Caco-2 (cell line): ENCODE measurements around the gene NSDHL. TPM values are rescaled to one million over a fixed set of nuclear protein-coding genes. Genes with fewer than 3 reads are reported as not detected.

ENCODE experiments used
- BruUV-seq: library from RNA; stranded (reverse); fragments of 400-500 nt; replicated peaks from 2 replicates; lab custom pipeline; 2021; lab: Mats Ljungman, UMichigan
- CTCF ChIA-PET: fragments of 300-600 bp; sonication (Branson Sonifier 250); formaldehyde crosslinking; loops from one replicate; lab custom pipeline; 2022; ENCODE audit warnings: antibody characterized with exemption; lab: Charles Lee
- POLR2A ChIA-PET: fragments of 300-600 bp; sonication (Branson Sonifier 250); formaldehyde crosslinking; loops from one replicate; lab custom pipeline; 2022; ENCODE audit warnings: antibody characterized with exemption; lab: Charles Lee
- DNase-seq, 2 experiments: peaks; one replicate each; pipeline versions ENCODE4 v3.0.0 to v3.0.0-alpha.2; 2020 to 2022
- H3K27me3 ChIP-seq: replicated peaks from 2 replicates; pipeline ENCODE4 v1.6.0; 2011; ENCODE audit warnings: low read length; ENCODE audit not compliant: control insufficient read depth, insufficient read depth
- H3K36me3 ChIP-seq: 2 replicates; pipeline ENCODE4 v1.5.1; 2011; ENCODE audit warnings: low read length; ENCODE audit not compliant: control insufficient read depth, insufficient read depth
- H3K4me1 ChIP-seq: fragments of 250-450 bp; sonication (Bioruptor Pico); 2 replicates; pipeline ENCODE4 v1.5.1; 2020; ENCODE audit warnings: mild to moderate bottlenecking
- H3K4me3 ChIP-seq: 2 replicates; pipeline ENCODE4 v1.5.1; 2011; ENCODE audit warnings: low read depth, mild to moderate bottlenecking, control low read depth, low read length
- H3K9me3 ChIP-seq: fragments of 250-450 bp; sonication (Bioruptor Pico); 2 replicates; pipeline ENCODE4 v1.5.1; 2020; ENCODE audit warnings: mild to moderate bottlenecking, moderate library complexity
- H3K27ac Mint-ChIP-seq: one replicate; pipeline ENCODE4 v1.8.0; 2022; ENCODE audit warnings: mixed read lengths; ENCODE audit not compliant: unreplicated experiment
- H3K27me3 Mint-ChIP-seq: one replicate; pipeline ENCODE4 v1.8.0; 2022; ENCODE audit warnings: mixed read lengths; ENCODE audit not compliant: insufficient read depth, unreplicated experiment
- H3K36me3 Mint-ChIP-seq: one replicate; pipeline ENCODE4 v1.8.0; 2022; ENCODE audit warnings: mild to moderate bottlenecking, mixed read lengths; ENCODE audit not compliant: insufficient read depth, unreplicated experiment
- H3K4me1 Mint-ChIP-seq: one replicate; pipeline ENCODE4 v1.8.0; 2022; ENCODE audit warnings: low read depth, mixed read lengths; ENCODE audit not compliant: unreplicated experiment
- H3K4me3 Mint-ChIP-seq: one replicate; pipeline ENCODE4 v1.8.0; 2022; ENCODE audit warnings: mild to moderate bottlenecking, moderate library complexity, mixed read lengths; ENCODE audit not compliant: unreplicated experiment
- H3K9me3 Mint-ChIP-seq: one replicate; pipeline ENCODE4 v1.8.0; 2022; ENCODE audit warnings: mixed read lengths; ENCODE audit not compliant: unreplicated experiment
- intact Hi-C: fragments of 100-400 bp; cut with micrococcal nuclease; formaldehyde crosslinking; loops from one replicate; pipeline ENCODE4 v1.10.0; 2022; ENCODE audit not compliant: unreplicated experiment
- total RNA-seq: library from RNA; stranded (reverse); gene quantifications from 2 replicates; pipeline ENCODE4 v1.2.3, GENCODE V29; 2022
- TF ChIP-seq, protein P1 (sequence below), 2 experiments: fragments of 200-600 bp in 1 of 2; IDR thresholded peaks; 1 replicate in 1 of 2; 2 replicates in 1 of 2; pipeline versions ENCODE4 v1.5.1 to v1.8.0; 2011 to 2022; ENCODE audit warnings: antibody characterized with exemption in 1 of 2, control low read depth in 1 of 2, inconsistent platforms in 1 of 2, low read depth in 1 of 2, low read length in 1 of 2, mild to moderate bottlenecking in 1 of 2, moderate library complexity in 1 of 2; ENCODE audit not compliant: insufficient read depth in 1 of 2, severe bottlenecking in 1 of 2, unreplicated experiment in 1 of 2

Gene NSDHL
- total RNA-seq, 1 experiment from 2014 or later: 34.9 TPM

DNA sequence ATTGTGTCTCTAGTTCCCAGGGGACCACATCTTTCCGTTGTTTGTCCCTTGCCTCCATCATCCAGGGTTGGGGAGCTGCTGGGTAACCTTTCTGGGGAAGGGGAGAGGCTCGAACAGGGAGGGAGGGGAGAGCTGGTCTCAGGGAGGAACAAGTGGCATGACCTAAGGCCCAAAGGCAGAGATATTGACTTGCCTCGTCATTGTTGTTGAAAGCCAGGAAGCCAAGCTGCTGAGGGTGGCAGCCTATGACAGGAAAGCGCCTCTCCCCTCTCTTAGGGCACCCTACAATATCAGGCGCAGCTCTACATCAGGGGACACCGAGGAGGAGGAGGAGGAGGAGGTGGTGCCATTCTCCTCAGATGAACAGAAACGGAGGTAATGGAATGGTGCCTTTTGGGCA, 87.8 kb downstream of the NSDHL start:
- Mint-ChIP-seq H3K4me1 (no peaks in the 10 kb centered on the region), H3K27ac (no peak overlapping the region), H3K4me3 (no peak overlapping the region), H3K36me3 (no peaks in the 10 kb centered on the region), H3K27me3 (no peaks in the 10 kb centered on the region), H3K9me3 (no peaks in the 10 kb centered on the region)
- Histone ChIP-seq H3K4me1 (no peaks in the 10 kb centered on the region), H3K9me3 (no peaks in the 10 kb centered on the region), H3K4me3 (no peak overlapping the region), H3K36me3 (no peaks in the 10 kb centered on the region), H3K27me3 (no peaks in the 10 kb centered on the region)
- intact Hi-C loops: no loop called here
- TF ChIP-seq, protein P1, sequence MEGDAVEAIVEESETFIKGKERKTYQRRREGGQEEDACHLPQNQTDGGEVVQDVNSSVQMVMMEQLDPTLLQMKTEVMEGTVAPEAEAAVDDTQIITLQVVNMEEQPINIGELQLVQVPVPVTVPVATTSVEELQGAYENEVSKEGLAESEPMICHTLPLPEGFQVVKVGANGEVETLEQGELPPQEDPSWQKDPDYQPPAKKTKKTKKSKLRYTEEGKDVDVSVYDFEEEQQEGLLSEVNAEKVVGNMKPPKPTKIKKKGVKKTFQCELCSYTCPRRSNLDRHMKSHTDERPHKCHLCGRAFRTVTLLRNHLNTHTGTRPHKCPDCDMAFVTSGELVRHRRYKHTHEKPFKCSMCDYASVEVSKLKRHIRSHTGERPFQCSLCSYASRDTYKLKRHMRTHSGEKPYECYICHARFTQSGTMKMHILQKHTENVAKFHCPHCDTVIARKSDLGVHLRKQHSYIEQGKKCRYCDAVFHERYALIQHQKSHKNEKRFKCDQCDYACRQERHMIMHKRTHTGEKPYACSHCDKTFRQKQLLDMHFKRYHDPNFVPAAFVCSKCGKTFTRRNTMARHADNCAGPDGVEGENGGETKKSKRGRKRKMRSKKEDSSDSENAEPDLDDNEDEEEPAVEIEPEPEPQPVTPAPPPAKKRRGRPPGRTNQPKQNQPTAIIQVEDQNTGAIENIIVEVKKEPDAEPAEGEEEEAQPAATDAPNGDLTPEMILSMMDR (IDR thresholded peaks at IDR 0.05; ENCODE audit: insufficient read depth in 1 of 2, low read depth in 1 of 2, low read length in 1 of 2, severe bottlenecking in 1 of 2, unreplicated experiment in 1 of 2): no peak
- ChIA-PET POLR2A (no interaction called here), CTCF (no interaction called here)
- no TSS peak for BruUV-seq
- no peak for DNase-seq

Other genes with a start within 250 kb of the NSDHL start
- 0.07 TPM in 1 of 2 replicates, not detected in the other for gene GABRQ, start 193.2 kb upstream of the NSDHL start, total RNA-seq
- not detected in 2 replicates for gene MAGEA3, start 132.3 kb upstream of the NSDHL start, total RNA-seq
- gene CSAG2, start 121.8 kb upstream of the NSDHL start, total RNA-seq: not detected in 2 replicates
- not detected in 2 replicates for gene MAGEA2B, start 116.4 kb upstream of the NSDHL start, total RNA-seq
- gene CSAG1, start 97.3 kb upstream of the NSDHL start, total RNA-seq: not detected in 2 replicates
- gene MAGEA12, start 97.3 kb upstream of the NSDHL start, total RNA-seq: not detected in 2 replicates
- gene MAGEA2, start 77.2 kb upstream of the NSDHL start, total RNA-seq: not detected in 2 replicates
- gene CSAG3, start 71.8 kb upstream of the NSDHL start, total RNA-seq: not detected in 2 replicates
- gene MAGEA6, start 61.4 kb upstream of the NSDHL start, total RNA-seq: not detected in 2 replicates
- 23.8 and 23.9 TPM in 2 replicates for gene CETN2, start 306 bp upstream of the NSDHL start, total RNA-seq
- 4.2 and 5.9 TPM in 2 replicates for gene ZNF185, start 67.0 kb downstream of the NSDHL start, total RNA-seq
- not detected in 2 replicates for gene PNMA5, start 163.1 kb downstream of the NSDHL start, total RNA-seq
- not detected in 2 replicates for gene PNMA3, start 225.4 kb downstream of the NSDHL start, total RNA-seq
- gene PNMA6A, start 241.4 kb downstream of the NSDHL start, total RNA-seq: not detected in 2 replicates